ENCODE data around the gene TEAD4.

TEAD4 gene

GRCh38 chr12:3034067-3034750 is 75.0 kb downstream of the TEAD4 start:
- DNase-seq = peak; percentile 32

- no peak for DNase-seq
These were observed 76.0 kb downstream of the TEAD4 start for GRCh38 chr12:3035171-3035570.

- DNase-seq = no peak
These were observed 76.9 kb downstream of the TEAD4 start for GRCh38 chr12:3035815-3036702.

GRCh38 chr12:3036901-3037600 is 77.9 kb downstream of the TEAD4 start:
- no peak for DNase-seq

- DNase-seq = no peak
These were observed 79.0 kb downstream of the TEAD4 start for GRCh38 chr12:3038166-3038565.

DNA sequence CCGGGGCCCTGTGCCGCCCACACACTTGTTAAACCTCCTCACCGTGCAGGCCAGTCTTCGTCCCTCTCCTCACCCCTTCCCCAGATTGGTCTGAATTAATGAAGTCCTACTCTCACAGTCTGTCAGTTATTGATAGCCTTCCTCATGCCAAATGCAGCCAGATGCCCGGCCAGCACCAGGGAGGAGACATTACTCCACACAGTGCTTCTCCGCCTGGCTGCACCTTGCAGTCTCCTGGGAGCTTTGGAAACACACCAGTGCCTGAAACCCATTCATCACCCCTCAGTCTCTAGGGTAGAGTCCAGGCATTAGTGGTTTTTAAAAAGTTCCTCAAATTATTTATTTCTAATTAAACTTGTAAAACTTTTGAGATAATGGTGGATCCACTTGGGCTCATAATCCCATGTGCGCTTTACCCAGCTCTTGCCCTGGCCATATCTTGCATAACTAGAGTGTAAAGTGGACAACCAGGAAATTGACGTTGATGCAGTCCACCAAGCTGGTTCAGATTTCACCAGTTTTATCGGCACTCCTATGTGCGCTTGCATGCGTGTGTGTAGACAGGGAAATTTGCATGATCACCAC is 79.8 kb downstream of the TEAD4 start:
- DNase-seq = no peak

GRCh38 chr12:3040026-3040656 is 80.9 kb downstream of the TEAD4 start:
- no peak for DNase-seq

GRCh38 chr12:3040663-3041544 is 81.7 kb downstream of the TEAD4 start:
- DNase-seq = no peak

- DNase-seq = peak; percentile 82
These were observed 82.5 kb downstream of the TEAD4 start for GRCh38 chr12:3041558-3042164.

DNA sequence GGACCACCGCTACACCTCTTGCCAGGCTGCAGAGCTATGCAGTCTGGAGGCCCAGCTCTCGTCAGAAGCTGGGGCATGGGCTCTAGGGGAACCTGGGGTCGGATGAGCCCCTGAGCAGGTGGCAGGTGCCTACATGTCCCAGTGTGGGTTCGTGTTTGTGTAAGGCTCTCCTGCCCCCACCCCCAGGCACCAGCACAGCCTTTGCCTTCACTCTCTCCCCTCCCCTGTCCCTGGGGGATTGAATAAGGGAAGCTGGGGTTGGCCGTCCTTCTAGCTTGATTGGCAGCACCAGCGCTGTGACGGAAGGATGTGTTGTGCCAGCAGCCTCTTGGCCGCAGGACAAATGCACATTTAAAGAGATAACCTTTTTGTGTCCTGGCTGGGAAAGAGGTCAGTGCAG is 83.2 kb downstream of the TEAD4 start:
- no peak for DNase-seq

DNA sequence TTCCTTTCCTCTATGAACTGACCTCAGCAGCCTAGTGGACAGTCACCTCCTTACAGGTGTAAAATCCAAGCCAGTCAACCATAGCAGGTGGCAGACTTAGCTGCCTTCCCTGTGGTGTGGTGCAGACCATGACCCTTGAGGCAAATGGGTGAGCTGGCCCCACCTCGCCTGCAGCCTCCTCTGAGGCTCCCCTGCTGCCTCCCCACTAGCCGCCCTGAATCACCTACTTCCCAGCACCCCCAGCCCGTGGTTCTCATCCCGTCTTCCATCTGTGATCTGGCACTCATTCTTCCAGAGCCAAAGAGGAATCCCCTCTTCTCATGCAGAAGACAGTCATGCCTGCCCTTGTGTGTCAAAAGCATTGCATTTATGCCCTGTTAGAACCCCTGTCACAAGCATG is 83.6 kb downstream of the TEAD4 start:
- DNase-seq = no peak

DNA sequence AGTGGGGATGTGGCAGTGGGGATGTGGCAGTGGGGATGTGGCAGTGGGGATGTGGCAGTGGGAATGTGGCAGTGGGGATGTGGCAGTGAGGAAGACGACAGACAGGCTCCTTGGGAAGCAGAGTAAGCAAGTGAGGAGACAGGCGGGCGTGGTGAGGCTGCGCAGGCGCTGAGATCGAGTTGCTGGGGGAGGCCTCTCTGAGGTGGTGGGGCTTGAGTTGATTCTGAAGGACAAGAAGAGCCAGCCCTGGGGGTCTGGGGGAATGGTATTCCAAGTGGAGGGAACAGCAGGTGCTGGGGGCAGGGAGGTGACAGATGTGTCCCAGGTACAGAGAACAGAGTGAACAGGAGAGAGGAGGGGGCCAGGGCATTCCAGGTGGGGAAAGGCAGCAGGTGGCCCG is 84.2 kb downstream of the TEAD4 start:
- no peak for DNase-seq

GRCh38 chr12:3044141-3044630 is 85.0 kb downstream of the TEAD4 start:
- DNase-seq = no peak

GRCh38 chr12:3045494-3045893 is 86.3 kb downstream of the TEAD4 start:
- no peak for DNase-seq

GRCh38 chr12:3045989-3046388 is 86.8 kb downstream of the TEAD4 start:
- DNase-seq = no peak

DNA sequence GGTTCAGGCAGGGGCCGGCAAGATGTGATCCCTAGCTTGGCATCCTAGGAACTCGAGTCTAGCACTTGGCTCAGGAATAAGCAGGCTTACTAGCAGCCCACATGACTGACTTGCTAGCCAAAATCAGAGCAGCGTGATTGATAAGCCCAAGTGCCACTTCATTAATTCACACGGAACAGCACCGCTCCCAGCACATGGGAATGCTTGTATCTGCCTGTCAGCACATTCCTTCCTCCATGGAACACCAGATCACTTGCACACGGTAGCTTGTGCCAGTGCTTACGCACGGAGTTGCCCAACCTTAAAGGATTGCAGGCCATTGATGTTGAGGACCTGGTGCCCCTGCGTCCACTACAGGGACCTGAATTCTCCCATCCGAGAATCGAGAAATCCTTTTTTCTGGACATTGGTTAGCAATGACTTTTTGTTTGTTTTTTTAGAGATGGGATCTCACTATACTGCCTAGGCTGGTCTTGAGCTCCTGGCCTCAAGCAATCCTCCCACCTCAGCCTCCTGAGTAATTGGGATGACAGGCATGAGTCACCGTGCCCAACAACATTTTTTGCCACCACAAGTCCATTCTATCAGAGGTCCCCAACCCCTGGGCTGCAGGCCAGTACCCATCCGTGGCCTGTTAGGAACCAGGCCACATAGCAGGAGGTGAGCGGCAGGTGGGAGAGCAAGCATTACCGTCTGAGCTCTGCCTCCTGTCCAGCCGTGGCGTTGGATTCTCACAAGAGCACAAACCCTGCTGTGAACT is 87.4 kb downstream of the TEAD4 start:
- DNase-seq = no peak

- DNase-seq = no peak
These were observed 88.8 kb downstream of the TEAD4 start for GRCh38 chr12:3047961-3048360.

DNA sequence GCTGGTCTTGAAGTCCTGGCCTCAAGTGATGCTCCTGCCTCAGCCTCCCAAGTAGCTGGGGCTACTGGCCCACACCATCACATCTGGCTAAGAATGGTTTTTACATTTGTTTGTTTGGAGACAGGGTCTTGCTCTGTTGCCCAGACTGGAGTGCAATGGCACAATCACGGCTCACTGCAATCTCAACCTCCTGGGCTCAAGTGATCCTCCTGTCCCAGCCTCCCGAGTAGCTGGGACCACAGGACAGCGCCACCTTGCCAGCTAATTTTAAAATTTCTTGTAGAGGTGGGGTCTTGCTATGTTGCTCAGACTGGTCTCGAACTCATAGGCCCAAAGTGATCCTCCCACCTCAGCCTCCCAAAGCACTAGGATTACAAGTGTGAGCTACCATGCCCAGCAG is 89.3 kb downstream of the TEAD4 start:
- no peak for DNase-seq

GRCh38 chr12:3049176-3049575 is 90.0 kb downstream of the TEAD4 start:
- DNase-seq = no peak

DNA sequence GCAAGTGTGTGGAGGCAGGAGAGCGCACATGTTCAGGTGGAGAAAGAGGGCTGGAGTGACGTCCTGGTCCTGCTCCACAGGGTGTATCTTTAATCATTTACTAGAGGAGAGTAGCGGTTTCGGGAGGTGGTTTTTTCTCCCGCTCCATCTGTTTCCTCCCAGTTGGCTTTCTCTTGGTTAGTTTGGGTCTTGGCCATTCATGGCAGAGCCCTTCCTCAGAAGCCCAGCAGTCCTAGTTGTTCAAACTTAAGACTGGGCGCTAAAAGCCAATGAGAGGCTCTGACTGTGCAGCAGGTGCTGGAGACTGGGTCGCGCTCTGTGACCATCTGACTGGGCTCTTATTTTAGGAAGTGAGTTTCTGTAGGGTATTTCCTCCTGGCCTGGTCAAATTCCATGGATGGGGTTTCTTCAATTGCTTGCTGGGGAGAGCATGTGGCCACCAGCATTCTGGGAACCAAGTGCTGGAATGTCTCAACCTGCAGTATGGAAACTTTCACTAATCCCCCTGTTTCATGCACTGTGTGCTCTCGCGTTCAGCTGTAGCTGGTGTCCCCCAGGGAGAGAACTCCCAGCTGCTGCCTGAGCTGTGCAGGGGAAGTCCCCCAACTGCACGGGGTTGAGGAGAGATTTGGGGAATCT is 90.5 kb downstream of the TEAD4 start:
- DNase-seq = no peak
